ENCODE measurements around the gene LRWD1.
A peak's percentile ranks its signal among the peaks of the same experiment; 100 is the strongest.

LRWD1 gene

GRCh38 chr7:102421706-102422240 is 43.0 kb upstream of the LRWD1 start:
- Histone ChIP-seq H3K9me3 (ENCODE audit: severe bottlenecking) (no peaks in the 10 kb centered on the region), H3K36me3 (peaks cover 50% of the 10 kb centered on the region)

GRCh38 chr7:102424129-102424551 is 40.6 kb upstream of the LRWD1 start:
- Histone ChIP-seq H3K9me3 (ENCODE audit: severe bottlenecking) (no peaks in the 10 kb centered on the region), H3K27ac (peak overlapping the region; percentile 90), H3K4me3 (ENCODE audit: low read depth, low read length) (no peak overlapping the region), H3K27me3 (ENCODE audit: insufficient read depth, low read depth, severe bottlenecking) (no peaks in the 10 kb centered on the region), H3K36me3 (peaks cover 56% of the 10 kb centered on the region)
- TF ChIP-seq CTCF (IDR thresholded peaks at IDR 0.05; ENCODE audit: low read depth, low read length) = no peak
- DNase-seq = peak; percentile 93

More at GRCh38 chr7:102421706-102422240, 43.0 kb upstream of the LRWD1 start:
- no peak for DNase-seq
- no peak for TF ChIP-seq CTCF (IDR thresholded peaks at IDR 0.05; ENCODE audit: low read depth, low read length)
- Histone ChIP-seq H3K4me3 (ENCODE audit: low read depth, low read length) (no peak overlapping the region), H3K27ac (no peak overlapping the region), H3K27me3 (ENCODE audit: insufficient read depth, low read depth, severe bottlenecking) (no peaks in the 10 kb centered on the region)

- DNase-seq = no peak
- H3K27ac ChIP-seq = peak overlapping the region; percentile 90
- no peaks in the 10 kb centered on the region for H3K9me3 ChIP-seq (ENCODE audit: severe bottlenecking)
- peaks cover 55% of the 10 kb centered on the region for H3K36me3 ChIP-seq
- no peak overlapping the region for H3K4me3 ChIP-seq (ENCODE audit: low read depth, low read length)
- H3K27me3 ChIP-seq (ENCODE audit: insufficient read depth, low read depth, severe bottlenecking) = no peaks in the 10 kb centered on the region
- no peak for TF ChIP-seq CTCF (IDR thresholded peaks at IDR 0.05; ENCODE audit: low read depth, low read length)
Observed at GRCh38 chr7:102424787-102425218, 40.0 kb upstream of the LRWD1 start.

GRCh38 chr7:102425639-102426267 is 39.0 kb upstream of the LRWD1 start:
- DNase-seq = peak; percentile 97
- H3K27ac ChIP-seq = peak overlapping the region; percentile 90
- peaks cover 46% of the 10 kb centered on the region for H3K36me3 ChIP-seq
- H3K27me3 ChIP-seq (ENCODE audit: insufficient read depth, low read depth, severe bottlenecking) = no peaks in the 10 kb centered on the region
- no peaks in the 10 kb centered on the region for H3K9me3 ChIP-seq (ENCODE audit: severe bottlenecking)
- H3K4me3 ChIP-seq (ENCODE audit: low read depth, low read length) = no peak overlapping the region
- TF ChIP-seq CTCF (IDR thresholded peaks at IDR 0.05; ENCODE audit: low read depth, low read length) = no peak

GRCh38 chr7:102426268-102427018 is 38.3 kb upstream of the LRWD1 start:
- no peaks in the 10 kb centered on the region for H3K9me3 ChIP-seq (ENCODE audit: severe bottlenecking)
- TF ChIP-seq CTCF (IDR thresholded peaks at IDR 0.05; ENCODE audit: low read depth, low read length) = no peak
- H3K36me3 ChIP-seq = peaks cover 40% of the 10 kb centered on the region
- H3K4me3 ChIP-seq (ENCODE audit: low read depth, low read length) = no peak overlapping the region
- no peak for DNase-seq
- peak overlapping the region; percentile 90 for H3K27ac ChIP-seq
- no peaks in the 10 kb centered on the region for H3K27me3 ChIP-seq (ENCODE audit: insufficient read depth, low read depth, severe bottlenecking)
